SU-DHL-6 (cell line): Measurements from ENCODE around the gene NOP53.

Experiments used
- H2AFZ ChIP-seq: fragments of 200-600 bp; sonication (generic); 2 replicates; pipeline ENCODE4 v1.6.1; 2014; ENCODE audit warnings: low read depth, mild to moderate bottlenecking, moderate library complexity, mixed read lengths, antibody characterized with exemption, low read length; ENCODE audit not compliant: severe bottlenecking
- H3F3A ChIP-seq: fragments of 200-600 bp; shearing (Covaris generic); 2 replicates; pipeline ENCODE4 v1.6.0; 2016; ENCODE audit warnings: antibody characterized with exemption, mild to moderate bottlenecking; ENCODE audit not compliant: insufficient read depth
- H3K27ac ChIP-seq: fragments of 200-600 bp; sonication (generic); 2 replicates; pipeline ENCODE4 v1.5.1; 2016; ENCODE audit warnings: low read depth, mild to moderate bottlenecking, low read length, moderate library complexity, mixed read lengths
- H3K27me3 ChIP-seq: fragments of 200-600 bp; sonication (generic), shearing (Covaris generic); 2 replicates; pipeline ENCODE4 v1.6.0; 2014; ENCODE audit warnings: mild to moderate bottlenecking, low read length
- H3K36me3 ChIP-seq: fragments of 200-600 bp; sonication (generic); 2 replicates; pipeline ENCODE4 v1.6.1; 2014; ENCODE audit warnings: mild to moderate bottlenecking, low read length, mixed read lengths
- H3K4me2 ChIP-seq: fragments of 300-600, 200-600 bp; shearing (Covaris generic), sonication (generic); 2 replicates; pipeline ENCODE4 v1.6.0; 2014; ENCODE audit warnings: low read length, low read depth, mild to moderate bottlenecking; ENCODE audit not compliant: poor library complexity, severe bottlenecking
- H3K4me3 ChIP-seq: fragments of 200-600 bp; sonication (generic); 2 replicates; pipeline ENCODE4 v1.5.1; 2014; ENCODE audit warnings: antibody characterized with exemption, low read length, mild to moderate bottlenecking, mixed read lengths; ENCODE audit not compliant: insufficient read depth, poor library complexity, severe bottlenecking
- H3K79me2 ChIP-seq: fragments of 200-600 bp; sonication (generic); 2 replicates; pipeline ENCODE4 v1.6.1; 2014; ENCODE audit warnings: mild to moderate bottlenecking, low read length, moderate library complexity; ENCODE audit not compliant: insufficient read depth
- H3K9ac ChIP-seq: fragments of 200-600 bp; sonication (generic); 2 replicates; pipeline ENCODE4 v1.7.0; 2014; ENCODE audit warnings: mild to moderate bottlenecking, low read length
- H3K9me2 ChIP-seq: fragments of 200-600 bp; sonication (generic); replicated peaks from 2 replicates; pipeline ENCODE4 v1.6.1; 2014; ENCODE audit warnings: low read length; ENCODE audit not compliant: insufficient read depth
- H3K9me3 ChIP-seq: fragments of 200-600 bp; sonication (generic); 2 replicates; pipeline ENCODE4 v1.6.1; 2014; ENCODE audit warnings: low read length, mixed read lengths; ENCODE audit not compliant: insufficient read depth
- H4K20me1 ChIP-seq: fragments of 200-600 bp; sonication (generic); 2 replicates; pipeline ENCODE4 v1.6.1; 2014; ENCODE audit warnings: low read depth, mild to moderate bottlenecking, antibody characterized with exemption, low read length, moderate library complexity, mixed read lengths
- EZH2phosphoT487 ChIP-seq: fragments of 200-600 bp; sonication (generic), shearing (Covaris generic); conservative IDR thresholded peaks from 2 replicates; pipeline ENCODE4 v1.6.1; 2018; ENCODE audit warnings: mild to moderate bottlenecking, antibody characterized with exemption, low read length, moderate library complexity, mixed read lengths
- TF ChIP-seq, protein P1 (sequence below): fragments of 200-600 bp; sonication (generic); IDR thresholded peaks from one replicate; pipeline ENCODE4 v1.5.1; 2017; ENCODE audit warnings: antibody characterized with exemption, mild to moderate bottlenecking, low read length, moderate library complexity; ENCODE audit not compliant: insufficient read depth, poor library complexity, severe bottlenecking

Gene NOP53

DNA sequence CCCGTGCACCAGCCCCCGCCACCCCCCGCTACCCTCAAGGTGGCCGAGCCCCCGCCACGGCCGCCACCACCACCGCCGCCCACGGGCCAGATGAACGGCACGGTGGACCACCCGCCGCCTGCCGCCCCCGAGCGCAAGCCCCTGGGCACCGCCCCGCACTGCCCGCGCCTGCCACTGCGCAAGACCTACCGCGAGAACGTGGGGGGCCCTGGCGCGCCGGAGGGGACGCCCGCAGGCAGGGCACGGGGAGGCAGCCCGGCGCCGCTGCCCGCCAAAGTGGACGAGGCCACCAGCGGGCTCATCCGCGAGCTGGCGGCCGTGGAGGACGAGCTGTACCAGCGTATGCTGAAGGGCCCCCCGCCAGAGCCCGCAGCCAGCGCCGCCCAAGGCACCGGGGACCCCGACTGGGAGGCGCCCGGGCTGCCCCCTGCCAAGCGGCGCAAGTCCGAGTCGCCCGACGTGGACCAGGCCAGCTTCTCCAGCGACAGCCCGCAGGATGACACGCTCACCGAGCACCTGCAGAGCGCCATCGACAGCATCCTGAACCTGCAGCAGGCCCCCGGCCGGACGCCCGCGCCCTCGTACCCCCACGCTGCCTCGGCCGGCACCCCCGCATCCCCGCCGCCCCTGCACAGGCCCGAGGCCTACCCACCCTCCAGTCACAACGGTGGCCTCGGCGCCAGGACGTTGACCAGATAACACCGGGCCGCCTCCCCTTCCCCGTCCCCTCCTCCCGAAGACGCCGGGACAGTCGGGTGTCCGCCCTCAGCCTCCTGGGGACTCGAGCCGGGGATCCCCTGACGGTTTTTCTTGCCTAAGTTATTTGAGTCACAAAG is 43.4 kb upstream of the NOP53 start:
- H3K27ac ChIP-seq, result no peak overlapping the region
- H3K36me3 ChIP-seq, result no peaks in the 10 kb centered on the region
- H3K9ac ChIP-seq, result no peak overlapping the region
- no peak overlapping the region for H3K4me2 ChIP-seq
- no peaks in the 10 kb centered on the region for H4K20me1 ChIP-seq
- H3K9me3 ChIP-seq, result no peaks in the 10 kb centered on the region
- no peak overlapping the region for H3K4me3 ChIP-seq
- TF ChIP-seq, protein P1, sequence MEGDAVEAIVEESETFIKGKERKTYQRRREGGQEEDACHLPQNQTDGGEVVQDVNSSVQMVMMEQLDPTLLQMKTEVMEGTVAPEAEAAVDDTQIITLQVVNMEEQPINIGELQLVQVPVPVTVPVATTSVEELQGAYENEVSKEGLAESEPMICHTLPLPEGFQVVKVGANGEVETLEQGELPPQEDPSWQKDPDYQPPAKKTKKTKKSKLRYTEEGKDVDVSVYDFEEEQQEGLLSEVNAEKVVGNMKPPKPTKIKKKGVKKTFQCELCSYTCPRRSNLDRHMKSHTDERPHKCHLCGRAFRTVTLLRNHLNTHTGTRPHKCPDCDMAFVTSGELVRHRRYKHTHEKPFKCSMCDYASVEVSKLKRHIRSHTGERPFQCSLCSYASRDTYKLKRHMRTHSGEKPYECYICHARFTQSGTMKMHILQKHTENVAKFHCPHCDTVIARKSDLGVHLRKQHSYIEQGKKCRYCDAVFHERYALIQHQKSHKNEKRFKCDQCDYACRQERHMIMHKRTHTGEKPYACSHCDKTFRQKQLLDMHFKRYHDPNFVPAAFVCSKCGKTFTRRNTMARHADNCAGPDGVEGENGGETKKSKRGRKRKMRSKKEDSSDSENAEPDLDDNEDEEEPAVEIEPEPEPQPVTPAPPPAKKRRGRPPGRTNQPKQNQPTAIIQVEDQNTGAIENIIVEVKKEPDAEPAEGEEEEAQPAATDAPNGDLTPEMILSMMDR, result no peak
- TF ChIP-seq EZH2phosphoT487, result no peak
- H3K27me3 ChIP-seq, result no peaks in the 10 kb centered on the region
- H3K79me2 ChIP-seq, result no peaks in the 10 kb centered on the region
- H3F3A ChIP-seq, result no peaks in the 10 kb centered on the region
- H2AFZ ChIP-seq, result no peak overlapping the region
- H3K9me2 ChIP-seq, result no peaks in the 10 kb centered on the region

DNA sequence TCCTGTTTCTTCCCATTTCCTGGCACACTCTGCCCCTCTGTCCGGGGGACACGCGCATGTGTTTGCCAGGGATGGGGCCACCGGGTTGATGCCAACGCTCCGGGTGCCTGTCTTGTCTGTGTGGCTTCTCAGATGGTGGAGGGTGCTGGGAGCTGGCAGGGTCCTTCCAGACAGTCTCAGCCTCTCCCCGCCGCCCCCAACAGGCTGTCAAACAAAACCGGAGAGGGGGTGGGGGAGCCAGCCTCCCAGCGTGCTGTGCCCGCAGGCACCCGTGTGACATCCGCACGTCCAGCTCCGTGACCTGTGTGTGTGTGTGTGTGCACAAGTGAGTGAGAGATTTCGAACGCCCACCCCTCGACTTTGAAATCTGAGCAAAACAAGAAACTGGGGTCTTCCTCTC is 42.7 kb upstream of the NOP53 start:
- no peak for TF ChIP-seq EZH2phosphoT487
- TF ChIP-seq, protein P1, result no peak

DNA sequence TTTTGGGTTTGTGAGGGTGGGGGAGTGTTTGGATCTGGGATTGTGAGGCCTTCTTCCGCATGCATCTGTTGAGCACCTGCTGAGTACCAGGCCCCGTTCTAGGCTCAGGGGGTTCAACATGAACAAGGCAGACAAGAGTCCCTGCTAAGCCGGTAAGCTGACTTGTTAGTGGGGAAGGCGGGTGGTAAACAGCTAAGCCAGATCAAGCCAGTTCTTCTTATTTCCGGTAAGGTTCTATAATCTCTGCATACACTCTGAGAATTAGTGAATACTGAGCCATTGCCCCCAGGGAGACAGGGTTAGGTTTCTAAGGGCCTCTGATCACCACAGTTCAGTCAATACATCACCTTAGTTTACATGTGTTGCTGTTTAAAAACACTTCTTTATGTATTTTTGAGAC is 42.0 kb upstream of the NOP53 start:
- H3K9ac ChIP-seq, result no peak overlapping the region
- TF ChIP-seq, protein P1, result no peak
- no peak for TF ChIP-seq EZH2phosphoT487
- no peaks in the 10 kb centered on the region for H3K36me3 ChIP-seq
- no peaks in the 10 kb centered on the region for H3K9me2 ChIP-seq
- H3K79me2 ChIP-seq, result no peaks in the 10 kb centered on the region
- no peak overlapping the region for H3K4me2 ChIP-seq
- no peak overlapping the region for H3K4me3 ChIP-seq
- no peaks in the 10 kb centered on the region for H3F3A ChIP-seq
- no peaks in the 10 kb centered on the region for H3K27me3 ChIP-seq
- H3K27ac ChIP-seq, result no peak overlapping the region
- no peaks in the 10 kb centered on the region for H4K20me1 ChIP-seq
- H2AFZ ChIP-seq, result no peak overlapping the region
- no peaks in the 10 kb centered on the region for H3K9me3 ChIP-seq

More for the DNA sequence above, 42.7 kb upstream of the NOP53 start:
- Histone ChIP-seq H3K9me2 (no peaks in the 10 kb centered on the region), H3K27ac (no peak overlapping the region), H3K9ac (no peak overlapping the region), H3K36me3 (no peaks in the 10 kb centered on the region), H3K4me2 (no peak overlapping the region), H3F3A (no peaks in the 10 kb centered on the region), H3K79me2 (no peaks in the 10 kb centered on the region), H3K4me3 (no peak overlapping the region), H3K9me3 (no peaks in the 10 kb centered on the region), H2AFZ (no peak overlapping the region), H4K20me1 (no peaks in the 10 kb centered on the region), H3K27me3 (no peaks in the 10 kb centered on the region)
